HG02981 (cell line): ENCODE measurements around the gene OARD1.

Experiments used
- ATAC-seq: cut with Tn5 transposase; IDR thresholded peaks from one replicate; pipeline ENCODE4 v1.9.1; 2021; ENCODE audit warnings: mild to moderate bottlenecking, moderate library complexity; ENCODE audit not compliant: unreplicated experiment

The OARD1 gene

GRCh38 chr6:41075651-41076626 lies 3.8 kb upstream of the OARD1 start:
- no peak for ATAC-seq

GRCh38 chr6:41074692-41075436 lies 2.7 kb upstream of the OARD1 start:
- no peak for ATAC-seq

- ATAC-seq = no peak
Observed at GRCh38 chr6:41073968-41074691, 2.0 kb upstream of the OARD1 start.

- peak; percentile 19 for ATAC-seq
Observed at GRCh38 chr6:41073203-41073967, 1.2 kb upstream of the OARD1 start.

- ATAC-seq = peak; percentile 69
Observed at GRCh38 chr6:41072836-41073202, 663 bp upstream of the OARD1 start, which contains the start of gene NFYA. NFYA (plus strand) TSS chr6:41072974; CDS start chr6:41079090, 6,116 bp downstream.

- ATAC-seq = peak; percentile 19
Observed at GRCh38 chr6:41071501-41071922, 644 bp downstream of the OARD1 start.

- no peak for ATAC-seq
Observed at GRCh38 chr6:41066867-41067304, 5.3 kb downstream of the OARD1 start.

GRCh38 chr6:41065550-41066026 lies 6.6 kb downstream of the OARD1 start:
- ATAC-seq = no peak

- no peak for ATAC-seq
Observed at GRCh38 chr6:41064841-41065240, 7.3 kb downstream of the OARD1 start.

- ATAC-seq = no peak
Observed at GRCh38 chr6:41063884-41064285, 8.3 kb downstream of the OARD1 start.

- no peak for ATAC-seq
Observed at GRCh38 chr6:41062056-41062455, 10.1 kb downstream of the OARD1 start.

GRCh38 chr6:41061196-41061726 lies 10.9 kb downstream of the OARD1 start:
- no peak for ATAC-seq

- no peak for ATAC-seq
Observed at GRCh38 chr6:41059556-41059955, 12.6 kb downstream of the OARD1 start.

GRCh38 chr6:41058783-41059181 lies 13.4 kb downstream of the OARD1 start:
- no peak for ATAC-seq

GRCh38 chr6:41056768-41057490 lies 15.2 kb downstream of the OARD1 start:
- no peak for ATAC-seq

- no peak for ATAC-seq
Observed at GRCh38 chr6:41055149-41055548, 17.0 kb downstream of the OARD1 start.

GRCh38 chr6:41054511-41054910 lies 17.6 kb downstream of the OARD1 start:
- ATAC-seq = no peak

- ATAC-seq = no peak
Observed at GRCh38 chr6:41053041-41053440, 19.1 kb downstream of the OARD1 start, which contains the start of gene APOBEC2. APOBEC2 (plus strand) TSS chr6:41053202; CDS start chr6:41053348, 146 bp downstream.

GRCh38 chr6:41051873-41052272 lies 20.3 kb downstream of the OARD1 start:
- ATAC-seq = no peak
